ENCODE results near the gene TMCC1. TPM values are rescaled to one million over a fixed set of nuclear protein-coding genes. Genes with fewer than 3 reads are reported as not detected.

Gene TMCC1
- total RNA-seq, 1 donor from 2014 or later = 24.3 TPM

- TF ChIP-seq CTCF (conservative IDR thresholded peaks at IDR 0.05; ENCODE audit: low read depth, low read length) = no peak
- no peak for DNase-seq (ENCODE audit: low read depth)
- H3K4me3 ChIP-seq (ENCODE audit: low read depth, low read length) = no peak overlapping the region
Observed at GRCh38 chr3:129610276-129610675, 283.2 kb downstream of the TMCC1 start.

DNA sequence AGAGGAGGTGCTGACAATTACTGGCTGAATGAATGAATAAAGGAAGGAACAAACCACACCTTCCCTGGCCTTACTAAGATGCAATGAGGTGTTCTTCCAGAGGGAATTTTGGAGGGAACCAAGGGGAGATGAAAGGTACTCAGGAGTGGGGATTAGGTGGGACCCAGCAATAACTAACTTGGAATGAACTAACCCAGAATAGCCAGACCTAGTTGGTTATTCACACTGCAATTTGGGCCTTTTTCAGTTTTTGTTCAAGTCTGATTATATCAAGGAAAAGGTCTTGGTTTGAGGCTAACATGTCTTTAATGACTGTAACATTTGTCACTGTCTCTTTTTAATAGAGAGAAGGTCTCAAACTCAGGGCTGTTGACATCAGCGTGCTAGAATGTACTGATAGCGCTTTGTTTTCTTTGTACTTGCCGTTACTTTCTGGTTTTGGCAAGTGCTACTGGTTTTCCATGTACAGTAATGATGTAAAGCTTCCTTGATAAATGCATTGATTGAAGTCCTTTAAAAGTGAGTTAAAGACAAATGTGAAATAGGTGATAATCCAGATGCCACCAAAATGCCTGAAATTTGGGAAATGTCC is 283.8 kb downstream of the TMCC1 start:
- no peak overlapping the region for H3K4me3 ChIP-seq (ENCODE audit: low read depth, low read length)
- DNase-seq (ENCODE audit: low read depth) = no peak
- TF ChIP-seq CTCF (conservative IDR thresholded peaks at IDR 0.05; ENCODE audit: low read depth, low read length) = no peak

DNA sequence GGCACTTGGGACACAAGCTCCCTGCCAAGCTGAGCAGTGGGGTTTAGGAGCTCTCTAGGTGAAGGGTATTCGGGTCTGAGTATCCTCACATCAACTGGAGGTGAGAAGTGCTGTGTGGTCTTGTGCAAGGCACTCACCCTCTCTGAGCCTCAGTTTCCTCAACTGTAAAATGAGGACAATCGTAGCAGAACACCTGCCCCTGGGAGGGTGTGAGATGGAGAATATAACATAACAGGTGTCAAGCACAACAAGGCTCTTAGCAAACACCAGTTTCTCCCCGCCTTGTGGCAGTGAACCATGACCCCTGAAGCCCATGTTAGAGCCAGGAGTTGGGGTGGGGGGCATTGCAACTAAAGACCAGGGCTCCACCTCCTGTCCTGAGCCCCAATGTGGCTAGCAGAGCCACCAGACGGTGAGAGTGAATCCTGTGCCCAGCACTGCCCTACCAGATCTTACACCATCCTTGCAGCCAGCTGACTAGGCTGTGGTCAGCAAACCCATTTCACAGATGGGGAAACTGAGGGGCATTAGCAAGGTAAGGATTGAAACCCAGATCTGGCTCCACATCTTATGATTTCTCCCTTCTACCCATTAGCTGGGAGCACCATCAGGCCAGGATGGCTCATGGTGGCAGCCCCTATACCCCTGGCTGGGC is 284.4 kb downstream of the TMCC1 start:
- TF ChIP-seq CTCF (conservative IDR thresholded peaks at IDR 0.05; ENCODE audit: low read depth, low read length) = no peak
- DNase-seq (ENCODE audit: low read depth) = no peak

DNA sequence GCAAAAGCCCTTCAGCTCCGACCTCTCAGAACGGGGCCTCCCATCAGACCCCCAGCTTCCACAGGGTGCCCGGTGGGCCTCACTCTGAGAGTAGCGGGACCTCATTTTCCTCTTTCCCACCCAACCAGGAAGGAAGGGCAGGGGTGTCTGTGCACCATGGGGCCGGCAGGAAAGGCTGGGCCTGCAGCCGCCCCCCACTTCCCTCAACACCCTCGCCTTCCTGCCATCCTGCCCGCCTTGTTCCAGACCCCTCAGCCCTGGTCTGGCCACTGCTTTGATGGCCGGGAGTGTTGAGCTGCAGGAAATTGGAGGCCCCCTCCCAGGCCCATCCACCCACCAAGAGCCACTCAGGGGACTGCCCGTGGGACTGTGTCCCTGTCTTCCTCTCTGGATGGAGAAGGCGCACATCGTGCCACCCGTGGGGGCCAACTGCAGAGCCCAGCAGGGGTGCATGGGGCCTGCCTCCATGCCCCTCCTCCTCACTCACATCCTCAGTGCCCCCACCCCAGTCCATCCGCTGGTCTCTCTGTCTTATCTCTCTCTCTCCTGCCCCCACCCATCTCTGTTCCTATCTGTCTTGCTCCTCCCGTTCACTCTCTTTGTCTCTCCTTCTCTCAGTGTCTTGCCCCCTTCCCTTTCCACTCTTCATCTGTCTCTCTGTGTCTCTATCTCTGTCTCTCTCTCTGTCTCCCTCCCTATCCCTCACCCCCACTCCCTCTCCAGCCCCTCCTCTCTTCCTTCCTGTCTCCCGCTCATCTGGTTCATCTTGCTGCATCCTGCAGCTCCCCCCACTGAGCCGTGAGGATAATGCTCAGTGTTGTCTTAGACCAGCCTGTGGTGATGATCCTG is 285.2 kb downstream of the TMCC1 start:
- peak; percentile 23 for TF ChIP-seq CTCF (conservative IDR thresholded peaks at IDR 0.05; ENCODE audit: low read depth, low read length)
- no peak for DNase-seq (ENCODE audit: low read depth)
- no peak overlapping the region for H3K4me3 ChIP-seq (ENCODE audit: low read depth, low read length)

More for the DNA sequence above, 284.4 kb downstream of the TMCC1 start:
- no peak overlapping the region for H3K4me3 ChIP-seq (ENCODE audit: low read depth, low read length)

GRCh38 chr3:129607391-129608068 is 286.0 kb downstream of the TMCC1 start:
- DNase-seq (ENCODE audit: low read depth) = no peak
- no peak for TF ChIP-seq CTCF (conservative IDR thresholded peaks at IDR 0.05; ENCODE audit: low read depth, low read length)
- peak overlapping the region; percentile 52 for H3K4me3 ChIP-seq (ENCODE audit: low read depth, low read length)

- DNase-seq (ENCODE audit: low read depth) = no peak
- peak within 1 kb of the TSS; percentile 52 for H3K4me3 ChIP-seq (ENCODE audit: low read depth, low read length)
- no peak for TF ChIP-seq CTCF (conservative IDR thresholded peaks at IDR 0.05; ENCODE audit: low read depth, low read length)
Observed at GRCh38 chr3:129606636-129607390, 286.7 kb downstream of the TMCC1 start, which contains the start of gene PLXND1. Gene PLXND1 (minus strand): TSS chr3:129606676. CDS start chr3:129606639, 37 bp downstream.
